GM06990 (cell line): ENCODE data around the gene PPP4R4.
"Not testable (repeated sequence)": the region's sequence is repeated elsewhere in the genome, so short reads cannot be mapped to it uniquely, and the experiment has no call there.

Source experiments
- DNase-seq: peaks from one replicate; pipeline ENCODE4 v3.0.0-alpha.2; 2011; ENCODE audit not compliant: insufficient read length; ENCODE audit errors: extremely low read depth
- H3K27me3 ChIP-seq: replicated peaks from 2 replicates; pipeline ENCODE4 v1.6.0; 2011; ENCODE audit warnings: low read length; ENCODE audit not compliant: control insufficient read depth, insufficient read depth
- H3K36me3 ChIP-seq: 2 replicates; pipeline ENCODE4 v1.5.1; 2011; ENCODE audit warnings: low read length; ENCODE audit not compliant: control insufficient read depth, insufficient read depth
- H3K4me3 ChIP-seq: replicated peaks from 2 replicates; pipeline ENCODE4 v1.5.1; 2011; ENCODE audit warnings: low read depth, mild to moderate bottlenecking, control low read depth, low read length
- CTCF ChIP-seq: IDR thresholded peaks from 2 replicates; pipeline ENCODE4 v1.5.1; 2011; ENCODE audit warnings: low read length, control low read depth, mild to moderate bottlenecking, inconsistent platforms; ENCODE audit not compliant: insufficient read depth, poor library complexity, severe bottlenecking

Gene PPP4R4

GRCh38 chr14:94267352-94267751 is 93.2 kb downstream of the PPP4R4 start:
- DNase-seq = no peak
- Histone ChIP-seq H3K36me3 (no peaks in the 10 kb centered on the region), H3K27me3 (no peaks in the 10 kb centered on the region), H3K4me3 (no peak overlapping the region)
- no peak for TF ChIP-seq CTCF

- DNase-seq, H3K27me3 ChIP-seq: not testable (repeated sequence)
Observed at GRCh38 chr14:94268582-94268981, 94.5 kb downstream of the PPP4R4 start.

GRCh38 chr14:94269156-94269555 is 95.0 kb downstream of the PPP4R4 start:
- Histone ChIP-seq H3K36me3 (no peaks in the 10 kb centered on the region), H3K4me3 (no peak overlapping the region), H3K27me3 (no peaks in the 10 kb centered on the region)
- no peak for DNase-seq
- no peak for TF ChIP-seq CTCF

More at GRCh38 chr14:94268582-94268981, 94.5 kb downstream of the PPP4R4 start:
- H3K36me3 ChIP-seq, H3K4me3 ChIP-seq: not testable (repeated sequence)

GRCh38 chr14:94276898-94277561 is 102.9 kb downstream of the PPP4R4 start:
- not testable (repeated sequence) for H3K4me3 ChIP-seq, H3K36me3 ChIP-seq, H3K27me3 ChIP-seq, DNase-seq

- TF ChIP-seq CTCF = no peak
- no peaks in the 10 kb centered on the region for H3K27me3 ChIP-seq
- no peak overlapping the region for H3K4me3 ChIP-seq
- no peak for DNase-seq
- no peaks in the 10 kb centered on the region for H3K36me3 ChIP-seq
Observed at GRCh38 chr14:94278731-94279130, 104.6 kb downstream of the PPP4R4 start.

- Histone ChIP-seq H3K36me3 (no peaks in the 10 kb centered on the region), H3K4me3 (no peak overlapping the region), H3K27me3 (no peaks in the 10 kb centered on the region; the same call in 1 of the 2 replicates)
- no peak for DNase-seq
- TF ChIP-seq CTCF = no peak
Observed at GRCh38 chr14:94282991-94283723, 109.0 kb downstream of the PPP4R4 start.
